ENCODE measurements around the gene CCT7. TPM values are rescaled to one million over a fixed set of nuclear protein-coding genes. Genes with fewer than 3 reads are reported as not detected.

Gene CCT7
- total and polyA plus RNA-seq, 2 experiments from 2014 or later = 190 to 197 TPM

- no peak for DNase-seq (ENCODE audit: low spot score)
- no peak overlapping the region for H2AFZ ChIP-seq
- H3K79me2 ChIP-seq = no peaks in the 10 kb centered on the region
- no peak overlapping the region for H3K4me3 ChIP-seq
- TF ChIP-seq EZH2 (IDR thresholded peaks at IDR 0.05; ENCODE audit: borderline replicate concordance) (no peak), EZH2phosphoT487 (IDR thresholded peaks at IDR 0.05; ENCODE audit: low read depth, severe bottlenecking, unreplicated experiment) (no peak), CTCF (IDR thresholded peaks at IDR 0.05; ENCODE audit: poor library complexity) (no peak)
- H3K4me1 ChIP-seq (ENCODE audit: insufficient read depth) = peaks cover 15% of the 10 kb centered on the region
- H3K27me3 ChIP-seq = peaks cover 48% of the 10 kb centered on the region
- 82% methylated on average over 6 of the region's 6 CpGs for whole genome bisulfite sequencing (ENCODE audit: low lambda C conversion rate, missing lambda C conversion rate)
- no peak overlapping the region for H3K27ac ChIP-seq
- no peaks in the 10 kb centered on the region for H3K36me3 ChIP-seq (replicated peaks; ENCODE audit: insufficient read depth, low read depth)
- no peaks in the 10 kb centered on the region for H4K20me1 ChIP-seq (ENCODE audit: insufficient read depth, poor library complexity, severe bottlenecking)
- no peaks in the 10 kb centered on the region for H3K9me3 ChIP-seq (ENCODE audit: low read depth)
- no peaks in the 10 kb centered on the region for H3K9me2 ChIP-seq (replicated peaks; ENCODE audit: insufficient read depth)
- H3K4me2 ChIP-seq = no peak overlapping the region
These were observed 28.5 kb upstream of the CCT7 start for GRCh38 chr2:73205611-73206010.

GRCh38 chr2:73208258-73208657 is 25.9 kb upstream of the CCT7 start:
- Histone ChIP-seq H3K27me3 (peaks cover 22% of the 10 kb centered on the region), H4K20me1 (ENCODE audit: insufficient read depth, poor library complexity, severe bottlenecking) (no peaks in the 10 kb centered on the region), H3K9me3 (ENCODE audit: low read depth) (no peaks in the 10 kb centered on the region), H3K4me3 (no peak overlapping the region), H3K9me2 (replicated peaks; ENCODE audit: insufficient read depth) (no peaks in the 10 kb centered on the region), H2AFZ (no peak overlapping the region), H3K79me2 (no peaks in the 10 kb centered on the region), H3K4me1 (ENCODE audit: insufficient read depth) (peaks cover 4% of the 10 kb centered on the region), H3K27ac (no peak overlapping the region), H3K36me3 (replicated peaks; ENCODE audit: insufficient read depth, low read depth) (no peaks in the 10 kb centered on the region), H3K4me2 (no peak overlapping the region)
- TF ChIP-seq EZH2phosphoT487 (IDR thresholded peaks at IDR 0.05; ENCODE audit: low read depth, severe bottlenecking, unreplicated experiment) (no peak), CTCF (IDR thresholded peaks at IDR 0.05; ENCODE audit: poor library complexity) (no peak), EZH2 (IDR thresholded peaks at IDR 0.05; ENCODE audit: borderline replicate concordance) (no peak)
- 78% methylated on average over 3 of the region's 3 CpGs for WGBS (ENCODE audit: low lambda C conversion rate, missing lambda C conversion rate)
- no peak for DNase-seq (ENCODE audit: low spot score)

- Histone ChIP-seq H3K9me3 (ENCODE audit: low read depth) (no peaks in the 10 kb centered on the region), H3K9me2 (replicated peaks; ENCODE audit: insufficient read depth) (no peaks in the 10 kb centered on the region), H3K4me1 (ENCODE audit: insufficient read depth) (peaks cover 9% of the 10 kb centered on the region), H3K27ac (no peak overlapping the region), H3K4me2 (no peak overlapping the region), H3K79me2 (peaks cover 4% of the 10 kb centered on the region), H3K4me3 (no peak overlapping the region), H4K20me1 (ENCODE audit: insufficient read depth, poor library complexity, severe bottlenecking) (no peaks in the 10 kb centered on the region), H3K36me3 (replicated peaks; ENCODE audit: insufficient read depth, low read depth) (no peaks in the 10 kb centered on the region), H2AFZ (no peak overlapping the region), H3K27me3 (peaks cover 8% of the 10 kb centered on the region)
- 58% methylated on average over 4 of the region's 4 CpGs for WGBS (ENCODE audit: low lambda C conversion rate, missing lambda C conversion rate)
- no peak for DNase-seq (ENCODE audit: low spot score)
- TF ChIP-seq EZH2phosphoT487 (IDR thresholded peaks at IDR 0.05; ENCODE audit: low read depth, severe bottlenecking, unreplicated experiment) (no peak), EZH2 (IDR thresholded peaks at IDR 0.05; ENCODE audit: borderline replicate concordance) (no peak)
These were observed 24.1 kb upstream of the CCT7 start for GRCh38 chr2:73210019-73210418.

- peaks cover 11% of the 10 kb centered on the region for H3K79me2 ChIP-seq
- H3K4me1 ChIP-seq (ENCODE audit: insufficient read depth) = peaks cover 11% of the 10 kb centered on the region
- no peaks in the 10 kb centered on the region for H4K20me1 ChIP-seq (ENCODE audit: insufficient read depth, poor library complexity, severe bottlenecking)
- H3K27ac ChIP-seq = no peak overlapping the region
- H3K4me3 ChIP-seq = no peak overlapping the region
- 92% methylated on average over 6 of the region's 6 CpGs for WGBS (ENCODE audit: low lambda C conversion rate, missing lambda C conversion rate)
- no peaks in the 10 kb centered on the region for H3K9me2 ChIP-seq (replicated peaks; ENCODE audit: insufficient read depth)
- H3K4me2 ChIP-seq = no peak overlapping the region
- no peak overlapping the region for H2AFZ ChIP-seq
- no peak for DNase-seq (ENCODE audit: low spot score)
- peaks cover 3% of the 10 kb centered on the region for H3K27me3 ChIP-seq
- TF ChIP-seq CTCF (IDR thresholded peaks at IDR 0.05; ENCODE audit: poor library complexity) (no peak), EZH2phosphoT487 (IDR thresholded peaks at IDR 0.05; ENCODE audit: low read depth, severe bottlenecking, unreplicated experiment) (no peak), EZH2 (IDR thresholded peaks at IDR 0.05; ENCODE audit: borderline replicate concordance) (no peak)
- H3K9me3 ChIP-seq (ENCODE audit: low read depth) = no peaks in the 10 kb centered on the region
- H3K36me3 ChIP-seq (replicated peaks; ENCODE audit: insufficient read depth, low read depth) = no peaks in the 10 kb centered on the region
These were observed 23.4 kb upstream of the CCT7 start for GRCh38 chr2:73210696-73211095.

All from hepatocyte (in vitro differentiated cells).